Mesenchymal stem cell (in vitro differentiated cells and primary cell): Measurements from ENCODE around the gene ANKRD22.

Experiments
- DNase-seq: peaks from one replicate; pipeline ENCODE4 v3.0.0-alpha.2; 2013
- H2AFZ ChIP-seq: one replicate; pipeline ENCODE4 v1.6.1; 2013; ENCODE audit warnings: low read depth, mild to moderate bottlenecking, control low read depth, inconsistent platforms, low read length, moderate library complexity
- H2AK5ac ChIP-seq: 2 replicates; pipeline ENCODE4 v1.6.1; 2013; ENCODE audit warnings: low read length, moderate library complexity, mild to moderate bottlenecking, inconsistent platforms; ENCODE audit not compliant: severe bottlenecking
- H2BK120ac ChIP-seq: one replicate; pipeline ENCODE4 v1.6.1; 2013; ENCODE audit warnings: low read depth, mild to moderate bottlenecking, inconsistent platforms, low read length, moderate library complexity
- H2BK12ac ChIP-seq, 2 experiments: one replicate each; pipeline ENCODE4 v1.6.1; 2013; ENCODE audit warnings: inconsistent platforms in 2 of 2, low read length in 2 of 2, mild to moderate bottlenecking in 2 of 2, moderate library complexity in 2 of 2, control low read depth in 1 of 2
- H2BK15ac ChIP-seq: one replicate; pipeline ENCODE4 v1.6.1; 2013; ENCODE audit warnings: mild to moderate bottlenecking, low read depth, inconsistent platforms; ENCODE audit not compliant: poor library complexity, severe bottlenecking
- H2BK5ac ChIP-seq: 2 replicates; pipeline ENCODE4 v1.6.1; 2013; ENCODE audit warnings: low read depth, mild to moderate bottlenecking, low read length, control low read depth, inconsistent platforms; ENCODE audit not compliant: poor library complexity, severe bottlenecking
- H3K14ac ChIP-seq, 2 experiments: one replicate each; pipeline ENCODE4 v1.6.1; 2013; ENCODE audit warnings: inconsistent platforms in 2 of 2, low read length in 2 of 2, control low read depth in 1 of 2, mild to moderate bottlenecking in 1 of 2, moderate library complexity in 1 of 2
- H3K18ac ChIP-seq, 2 experiments: one replicate each; pipeline ENCODE4 v1.6.1; 2013; ENCODE audit warnings: inconsistent platforms in 2 of 2, low read length in 2 of 2, control low read depth in 1 of 2, low read depth in 1 of 2, mild to moderate bottlenecking in 1 of 2
- H3K23ac ChIP-seq, 2 experiments: one replicate each; pipeline ENCODE4 v1.6.1; 2013; ENCODE audit warnings: inconsistent platforms in 2 of 2, low read length in 2 of 2, mild to moderate bottlenecking in 2 of 2, moderate library complexity in 2 of 2, control low read depth in 1 of 2
- H3K27ac ChIP-seq: 2 replicates; pipeline ENCODE4 v1.5.1; 2013; ENCODE audit warnings: mild to moderate bottlenecking, moderate library complexity, low read length, control low read depth, inconsistent platforms; ENCODE audit not compliant: poor library complexity, severe bottlenecking
- H3K27me3 ChIP-seq, 2 experiments: 2 replicates each; pipeline versions ENCODE4 v1.6.1 to v1.7.0; 2013; ENCODE audit warnings: low read length in 2 of 2, mild to moderate bottlenecking in 2 of 2, moderate library complexity in 2 of 2, control low read depth in 1 of 2, inconsistent platforms in 1 of 2; ENCODE audit not compliant: control insufficient read depth in 1 of 2, insufficient read depth in 1 of 2
- H3K36me3 ChIP-seq, 2 experiments: 2 replicates each; pipeline versions ENCODE4 v1.6.1 to v1.7.0; 2013; ENCODE audit warnings: low read length in 2 of 2, control low read depth in 1 of 2, inconsistent platforms in 1 of 2, low read depth in 1 of 2, mild to moderate bottlenecking in 1 of 2; ENCODE audit not compliant: insufficient read depth in 2 of 2, control insufficient read depth in 1 of 2
- H3K4ac ChIP-seq, 2 experiments: one replicate each; pipeline ENCODE4 v1.6.1; 2013; ENCODE audit warnings: inconsistent platforms in 2 of 2, low read length in 2 of 2, mild to moderate bottlenecking in 2 of 2, moderate library complexity in 2 of 2, control low read depth in 1 of 2, low read depth in 1 of 2
- H3K4me1 ChIP-seq: 2 replicates; pipeline ENCODE4 v1.6.1; 2013; ENCODE audit warnings: low read depth, low read length, control low read depth; ENCODE audit not compliant: control insufficient read depth, insufficient read depth
- H3K4me2 ChIP-seq: 2 replicates; pipeline ENCODE4 v1.6.1; 2013; ENCODE audit warnings: low read length, mild to moderate bottlenecking, inconsistent platforms; ENCODE audit not compliant: poor library complexity, severe bottlenecking
- H3K4me3 ChIP-seq, 2 experiments: 2 replicates each; pipeline versions ENCODE4 v1.5.1 to v1.7.0; 2013; ENCODE audit warnings: low read length in 2 of 2, mild to moderate bottlenecking in 2 of 2, control low read depth in 1 of 2, low read depth in 1 of 2; ENCODE audit not compliant: insufficient read depth in 1 of 2
- H3K79me1 ChIP-seq: replicated peaks from 2 replicates; pipeline ENCODE4 v1.6.1; 2013; ENCODE audit warnings: mild to moderate bottlenecking, control low read depth, low read length, inconsistent platforms; ENCODE audit not compliant: poor library complexity, severe bottlenecking
- H3K9ac ChIP-seq: 2 replicates; pipeline ENCODE4 v1.7.0; 2013; ENCODE audit warnings: mild to moderate bottlenecking, low read length, moderate library complexity
- H3K9me3 ChIP-seq: 2 replicates; pipeline ENCODE4 v1.7.0; 2013; ENCODE audit warnings: mild to moderate bottlenecking, low read length; ENCODE audit not compliant: control insufficient read depth
- H4K8ac ChIP-seq: one replicate; pipeline ENCODE4 v1.6.1; 2013; ENCODE audit warnings: inconsistent platforms, mild to moderate bottlenecking, low read length, moderate library complexity
- H4K91ac ChIP-seq: one replicate; pipeline ENCODE4 v1.6.1; 2013; ENCODE audit warnings: mild to moderate bottlenecking, low read length, inconsistent platforms
- WGBS: methylation state at CpG from one replicate; pipeline ENCODE4 v1.1.7; 2013; ENCODE audit warnings: mixed read lengths; 5-methylcytosine and 5-hydroxymethylcytosine counted together

The ANKRD22 gene

GRCh38 chr10:88854684-88855083, 3.0 kb upstream of the ANKRD22 start:
- Histone ChIP-seq H3K79me1 (no peaks in the 10 kb centered on the region), H4K8ac (no peak overlapping the region), H2BK15ac (no peak overlapping the region), H2BK12ac (no peak overlapping the region), H3K14ac (peak overlapping the region in 1 of 2 experiments; percentile 15), H3K27ac (no peak overlapping the region), H3K4me2 (no peak overlapping the region), H3K36me3 (no peaks in the 10 kb centered on the region), H2AK5ac (no peak overlapping the region), H3K4ac (no peak overlapping the region), H3K9me3 (no peaks in the 10 kb centered on the region), H2AFZ (no peak overlapping the region), H2BK120ac (no peak overlapping the region), H3K27me3 (no peaks in the 10 kb centered on the region), H3K4me1 (peaks cover 2% of the 10 kb centered on the region), H3K9ac (no peak overlapping the region), H3K18ac (no peak overlapping the region), H3K4me3 (no peak overlapping the region), H2BK5ac (no peak overlapping the region), H4K91ac (no peak overlapping the region), H3K23ac (no peak overlapping the region)
- WGBS, result 80% methylated on average over 3 of the region's 3 CpGs
- DNase-seq, result no peak

GRCh38 chr10:88853155-88853881, 1.7 kb upstream of the ANKRD22 start:
- no peak overlapping the region for H3K4me3 ChIP-seq
- H2AK5ac ChIP-seq, result no peak overlapping the region
- H2BK5ac ChIP-seq, result no peak overlapping the region
- H3K4me2 ChIP-seq, result no peak overlapping the region
- H4K8ac ChIP-seq, result no peak overlapping the region
- H2AFZ ChIP-seq, result no peak overlapping the region
- no peaks in the 10 kb centered on the region for H3K36me3 ChIP-seq
- no peak overlapping the region for H2BK12ac ChIP-seq
- no peak overlapping the region for H2BK120ac ChIP-seq
- H3K9me3 ChIP-seq, result no peaks in the 10 kb centered on the region
- no peaks in the 10 kb centered on the region for H3K79me1 ChIP-seq
- H4K91ac ChIP-seq, result no peak overlapping the region
- H3K27ac ChIP-seq, result no peak overlapping the region
- no peak overlapping the region for H3K18ac ChIP-seq
- peaks cover 2% of the 10 kb centered on the region for H3K4me1 ChIP-seq
- 72% methylated on average over 2 of the region's 4 CpGs for WGBS
- DNase-seq, result peak; percentile 22
- H3K14ac ChIP-seq, result no peak overlapping the region
- no peak overlapping the region for H3K9ac ChIP-seq
- no peak overlapping the region for H3K23ac ChIP-seq
- no peak overlapping the region for H2BK15ac ChIP-seq
- H3K27me3 ChIP-seq, result no peaks in the 10 kb centered on the region
- H3K4ac ChIP-seq, result no peak overlapping the region

- Histone ChIP-seq H3K9ac (no peak overlapping the region), H3K18ac (no peak overlapping the region), H2AK5ac (no peak overlapping the region), H2BK120ac (no peak overlapping the region), H3K9me3 (no peaks in the 10 kb centered on the region), H4K91ac (no peak overlapping the region), H3K4me1 (peaks cover 2% of the 10 kb centered on the region), H2AFZ (no peak overlapping the region), H3K27ac (no peak overlapping the region), H2BK5ac (no peak overlapping the region), H3K27me3 (no peaks in the 10 kb centered on the region), H3K79me1 (no peaks in the 10 kb centered on the region), H3K4me2 (no peak overlapping the region), H2BK15ac (no peak overlapping the region), H3K4me3 (no peak overlapping the region), H2BK12ac (no peak overlapping the region), H3K4ac (no peak overlapping the region), H3K14ac (no peak overlapping the region), H3K36me3 (no peaks in the 10 kb centered on the region), H3K23ac (no peak overlapping the region), H4K8ac (no peak overlapping the region)
- no peak for DNase-seq
- 95% methylated on average over 4 of the region's 4 CpGs for WGBS
Measured at GRCh38 chr10:88852327-88852726, 683 bp upstream of the ANKRD22 start.

- 60% methylated on average over 1 of the region's 1 CpG for WGBS
- H2BK120ac ChIP-seq, result no peak overlapping the region
- H2BK12ac ChIP-seq, result no peak overlapping the region
- H2AFZ ChIP-seq, result no peak overlapping the region
- H3K4me2 ChIP-seq, result no peak overlapping the region
- H4K8ac ChIP-seq, result no peak overlapping the region
- H3K18ac ChIP-seq, result no peak overlapping the region
- H3K27ac ChIP-seq, result no peak overlapping the region
- H4K91ac ChIP-seq, result no peak overlapping the region
- no peak overlapping the region for H3K23ac ChIP-seq
- H3K9ac ChIP-seq, result no peak overlapping the region
- no peak overlapping the region for H3K4me3 ChIP-seq
- H2BK15ac ChIP-seq, result no peak overlapping the region
- no peaks in the 10 kb centered on the region for H3K79me1 ChIP-seq
- peaks cover 2% of the 10 kb centered on the region for H3K4me1 ChIP-seq
- no peaks in the 10 kb centered on the region for H3K9me3 ChIP-seq
- H3K27me3 ChIP-seq, result no peaks in the 10 kb centered on the region
- H2AK5ac ChIP-seq, result no peak overlapping the region
- H3K4ac ChIP-seq, result no peak overlapping the region
- no peak overlapping the region for H2BK5ac ChIP-seq
- no peak for DNase-seq
- no peak overlapping the region for H3K14ac ChIP-seq
- H3K36me3 ChIP-seq, result no peaks in the 10 kb centered on the region
Measured at GRCh38 chr10:88850712-88851111, 932 bp downstream of the ANKRD22 start.
